Esophagus squamous epithelium (tissue), 5 donors: Measurements from ENCODE around the gene TSBP1. TPM values are rescaled to one million over a fixed set of nuclear protein-coding genes. Genes with fewer than 3 reads are reported as not detected.

Source experiments
- DNase-seq: peaks from one replicate; lab custom pipeline; 2025; lab: John Stamatoyannopoulos, UW
- H3K27ac ChIP-seq, 4 donors: fragments of 200-600 bp; sonication (generic); one replicate each; pipeline ENCODE4 v1.5.1; 2016 to 2019; ENCODE audit warnings: mild to moderate bottlenecking in 1 of 4
- H3K27me3 ChIP-seq, 4 donors: fragments of 200-600 bp; sonication (generic); 1 replicate in 3 of 4; 2 replicates in 1 of 4; pipeline versions ENCODE4 v1.5.1 to v1.6.0; 2017 to 2021; ENCODE audit warnings: antibody characterized with exemption in 1 of 4
- H3K36me3 ChIP-seq, 3 donors: fragments of 200-600 bp; sonication (generic); one replicate each; pipeline ENCODE4 v1.5.1; 2016 to 2019
- H3K4me1 ChIP-seq, 3 donors: fragments of 200-600 bp; sonication (generic); one replicate each; pipeline ENCODE4 v1.5.1; 2017 to 2019
- H3K4me3 ChIP-seq, 4 donors: fragments of 200-600 bp; sonication (generic); 1 replicate in 3 of 4; 2 replicates in 1 of 4; pipeline ENCODE4 v1.5.1; 2016 to 2019; ENCODE audit warnings: mild to moderate bottlenecking in 2 of 4, moderate library complexity in 1 of 4
- H3K9me3 ChIP-seq, 3 donors: fragments of 200-600 bp; sonication (generic); one replicate each; pipeline ENCODE4 v1.5.1; 2016 to 2019
- CTCF ChIP-seq, 6 experiments: fragments of 450-650 bp in 4 of 6; fragments of 200-600 bp in 2 of 6; sonication (generic) in 2 of 6; IDR thresholded peaks; one replicate each; pipeline ENCODE4 v1.5.1; 2016 to 2019; ENCODE audit warnings: antibody characterized with exemption in 6 of 6, mild to moderate bottlenecking in 4 of 6, moderate library complexity in 4 of 6
- POLR2A ChIP-seq, 4 donors: fragments of 450-650 bp; IDR thresholded peaks; one replicate each; pipeline ENCODE4 v1.6.1; 2017; ENCODE audit warnings: antibody characterized with exemption in 4 of 4, mild to moderate bottlenecking in 4 of 4, moderate library complexity in 3 of 4
- WGBS, 2 donors: methylation state at CpG; one replicate each; pipeline ENCODE4 v1.1.5; 2018; 5-methylcytosine and 5-hydroxymethylcytosine counted together
- intact Hi-C: fragments of 100-400 bp; cut with DNase I; formaldehyde crosslinking; loops from one replicate; pipeline ENCODE4 v1.15.0; 2022
- total RNA-seq, 4 donors: library from RNA; depleted of rRNA; stranded (reverse); fragments of >200 nt; gene quantifications; one replicate each; pipeline ENCODE4 v1.1.0, GENCODE V29; 2016
- donor health status: DM: yes; HTN: yes; CAD: no.

TSBP1 gene
- total RNA-seq, 4 donors from 2014 or later = not detected

- TF ChIP-seq CTCF (IDR thresholded peaks at IDR 0.05) = no peak
- Histone ChIP-seq H3K4me1 (peaks cover 0 to 14% (median 5%) of the 10 kb centered on the region in 3 donors), H3K9me3 (peaks cover 0 to 5% (median 0%) of the 10 kb centered on the region in 3 donors), H3K27me3 (no peaks in the 10 kb centered on the region), H3K27ac (no peak overlapping the region), H3K4me3 (no peak overlapping the region), H3K36me3 (no peaks in the 10 kb centered on the region)
- intact Hi-C loops = no loop called here
- WGBS, 2 donors = 27 to 54% methylated on average over 1 to 2 of the region's 2 CpGs
- DNase-seq = no peak
Measured at GRCh38 chr6:32252331-32253009, 119.2 kb downstream of the TSBP1 start.

DNA sequence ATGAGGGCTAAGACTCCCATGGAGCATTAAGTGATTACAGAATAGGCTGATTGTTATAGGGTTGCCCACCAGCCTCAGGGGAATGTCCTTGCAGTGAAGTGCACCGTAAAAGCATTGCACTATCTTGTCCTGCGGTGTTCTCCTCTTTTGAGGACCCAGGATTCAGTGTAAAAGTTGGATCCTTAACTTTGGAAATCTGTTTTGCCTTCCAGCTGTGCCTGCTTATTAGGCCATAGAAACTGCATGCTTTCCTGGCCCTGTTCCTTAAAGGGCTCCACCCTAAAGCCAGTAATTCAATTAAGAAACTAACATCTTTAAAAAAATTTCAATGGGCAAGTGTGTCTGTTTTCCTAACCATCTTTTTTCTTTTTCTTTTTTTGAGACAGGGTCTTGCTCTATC is 122.4 kb downstream of the TSBP1 start:
- 89 to 97% methylated on average over 2 of the region's 2 CpGs for WGBS, 2 donors
- peaks cover 4 to 14% (median 5%) of the 10 kb centered on the region in 3 donors for H3K4me1 ChIP-seq
- TF ChIP-seq POLR2A (IDR thresholded peaks at IDR 0.05) = no peak
- no peak for TF ChIP-seq CTCF (IDR thresholded peaks at IDR 0.05)
- H3K27ac ChIP-seq = no peak overlapping the region
- no peaks in the 10 kb centered on the region for H3K36me3 ChIP-seq
- no peaks in the 10 kb centered on the region for H3K27me3 ChIP-seq
- intact Hi-C loops = no loop called here
- H3K4me3 ChIP-seq = no peak overlapping the region
- H3K9me3 ChIP-seq = peaks cover 0 to 5% (median 0%) of the 10 kb centered on the region in 3 donors
- DNase-seq = no peak

GRCh38 chr6:32247401-32247800 is 124.3 kb downstream of the TSBP1 start:
- no peaks in the 10 kb centered on the region for H3K36me3 ChIP-seq
- DNase-seq = no peak
- no peak overlapping the region for H3K27ac ChIP-seq
- H3K9me3 ChIP-seq = peaks cover 0 to 5% (median 0%) of the 10 kb centered on the region in 3 donors
- WGBS, 2 donors = 0% methylated on average over 1 to 2 of the region's 2 CpGs
- no peaks in the 10 kb centered on the region for H3K27me3 ChIP-seq
- H3K4me1 ChIP-seq = peaks cover 5 to 22% (median 5%) of the 10 kb centered on the region in 3 donors
- H3K4me3 ChIP-seq = no peak overlapping the region
- TF ChIP-seq POLR2A (IDR thresholded peaks at IDR 0.05) (no peak), CTCF (IDR thresholded peaks at IDR 0.05) (no peak)
- intact Hi-C loops = no loop called here

GRCh38 chr6:32244946-32245398 is 126.7 kb downstream of the TSBP1 start:
- H3K4me3 ChIP-seq = peak overlapping the region in 3 of 4 donors; percentile 21 to 44 (median 35)
- WGBS, 2 donors = 0 to 1% methylated on average over 10 to 13 of the region's 14 CpGs
- DNase-seq = no peak

More at GRCh38 chr6:32244946-32245398, 126.7 kb downstream of the TSBP1 start:
- H3K27me3 ChIP-seq = no peaks in the 10 kb centered on the region
- peaks cover 0 to 5% (median 0%) of the 10 kb centered on the region in 3 donors for H3K9me3 ChIP-seq
- peak overlapping the region; percentile 44 to 83 (median 56) for H3K27ac ChIP-seq
- intact Hi-C loops = loop anchor here (5.0 kb wide), 1 partner anchor 167 kb away; no protein-coding TSS in a partner anchor
- TF ChIP-seq CTCF (IDR thresholded peaks at IDR 0.05) = peak; percentile 84 to 94 (median 92)
- TF ChIP-seq POLR2A (IDR thresholded peaks at IDR 0.05) = no peak
- no peaks in the 10 kb centered on the region for H3K36me3 ChIP-seq
- H3K4me1 ChIP-seq = peaks cover 5 to 22% (median 5%) of the 10 kb centered on the region in 3 donors
